SK-N-SH (cell line): ENCODE data around the gene PAX2. TPM values are rescaled to one million over a fixed set of nuclear protein-coding genes. Genes with fewer than 3 reads are reported as not detected.
A peak's percentile ranks its signal among the peaks of the same experiment; 100 is the strongest.

Experiments
- CTCF ChIA-PET: fragments of 300-600, 350-600 bp; formaldehyde crosslinking; extraction: SDS; loops from one replicate; lab custom pipeline; 2021; lab: Yijun Ruan, JAX
- POLR2A ChIA-PET: fragments of 350-600 bp; sonication (Branson Sonifier 250); formaldehyde crosslinking; extraction: SDS; loops from one replicate; lab custom pipeline; 2020; ENCODE audit warnings: antibody characterized with exemption, inconsistent platforms; lab: Yijun Ruan, JAX
- DNase-seq: peaks from one replicate; pipeline ENCODE4 v3.0.0; 2012
- H2AFZ ChIP-seq: fragments of 200-600 bp; sonication (generic); 2 replicates; pipeline ENCODE4 v1.8.1; 2016; ENCODE audit warnings: antibody characterized with exemption, mild to moderate bottlenecking, low read depth
- H3F3A ChIP-seq: fragments of 200-600 bp; sonication (generic); replicated peaks from 2 replicates; pipeline ENCODE3; 2016; ENCODE audit warnings: antibody characterized with exemption, mild to moderate bottlenecking; ENCODE audit not compliant: insufficient read depth
- H3K27ac ChIP-seq, 2 experiments: fragments of 200-500 bp in 1 of 2; fragments of 200-600 bp in 1 of 2; sonication (Bioruptor generic) in 1 of 2; sonication (generic), shearing (Covaris generic) in 1 of 2; 2 replicates each; pipeline versions ENCODE4 v1.5.1 to v1.6.1; 2014 to 2016; ENCODE audit warnings: low read depth in 2 of 2, inconsistent platforms in 1 of 2, low read length in 1 of 2, mild to moderate bottlenecking in 1 of 2, mixed read lengths in 1 of 2
- H3K27me3 ChIP-seq: fragments of 200-600 bp; sonication (generic), shearing (Covaris generic); 2 replicates; pipeline ENCODE4 v1.6.1; 2016; ENCODE audit warnings: mixed run types; ENCODE audit not compliant: insufficient read depth
- H3K36me3 ChIP-seq, 2 experiments: fragments of 200-500 bp in 1 of 2; fragments of 200-600 bp in 1 of 2; sonication (Bioruptor generic) in 1 of 2; sonication (generic) in 1 of 2; replicated peaks in 1 of 2; 2 replicates each; pipeline versions ENCODE3 to v1.5.1; 2014 to 2016; ENCODE audit warnings: low read length in 1 of 2, mild to moderate bottlenecking in 1 of 2; ENCODE audit not compliant: insufficient read depth in 2 of 2, control insufficient read depth in 1 of 2
- H3K4me1 ChIP-seq, 2 experiments: fragments of 200-500 bp in 1 of 2; fragments of 200-600 bp in 1 of 2; sonication (Bioruptor generic) in 1 of 2; sonication (generic), shearing (Covaris generic) in 1 of 2; 2 replicates each; pipeline versions ENCODE4 v1.5.1 to v1.6.1; 2014 to 2016; ENCODE audit warnings: low read depth in 1 of 2, low read length in 1 of 2, mixed run types in 1 of 2; ENCODE audit not compliant: insufficient read depth in 2 of 2, control insufficient read depth in 1 of 2
- H3K4me2 ChIP-seq: fragments of 200-600 bp; sonication (generic), shearing (Covaris generic); 2 replicates; pipeline ENCODE4 v1.6.1; 2017; ENCODE audit warnings: mixed run types
- H3K4me3 ChIP-seq, 2 experiments: fragments of 200-500 bp in 1 of 2; fragments of 200-600 bp in 1 of 2; sonication (Bioruptor generic) in 1 of 2; sonication (generic), shearing (Covaris generic) in 1 of 2; 2 replicates each; pipeline versions ENCODE4 v1.5.1 to v1.8.1; 2014 to 2016; ENCODE audit warnings: low read depth in 2 of 2, inconsistent platforms in 1 of 2, low read length in 1 of 2, mild to moderate bottlenecking in 1 of 2, mixed read lengths in 1 of 2, moderate library complexity in 1 of 2
- H3K79me2 ChIP-seq: fragments of 200-600 bp; sonication (generic); 2 replicates; pipeline ENCODE4 v1.8.1; 2017; ENCODE audit warnings: mild to moderate bottlenecking; ENCODE audit not compliant: insufficient read depth
- H3K9ac ChIP-seq: fragments of 200-600 bp; sonication (generic); 2 replicates; pipeline ENCODE4 v1.6.1; 2017; ENCODE audit warnings: mixed run types
- H3K9me2 ChIP-seq: fragments of 200-600 bp; sonication (generic); 2 replicates; pipeline ENCODE4 v1.6.1; 2017; ENCODE audit warnings: mixed run types
- H3K9me3 ChIP-seq: fragments of 200-600 bp; sonication (generic); 2 replicates; pipeline ENCODE4 v1.6.1; 2017; ENCODE audit warnings: mixed run types, mild to moderate bottlenecking, moderate library complexity
- H4K20me1 ChIP-seq: fragments of 200-600 bp; sonication (generic); 2 replicates; pipeline ENCODE4 v1.6.1; 2017; ENCODE audit warnings: mild to moderate bottlenecking, mixed run types; ENCODE audit not compliant: insufficient read depth
- FOSL2 ChIP-seq: IDR thresholded peaks from 2 replicates; pipeline ENCODE4 v1.4.0; 2012; ENCODE audit warnings: low read depth, mild to moderate bottlenecking, moderate library complexity, borderline replicate concordance
- FOXJ3 ChIP-seq: sonication (generic); formaldehyde crosslinking; IDR thresholded peaks from 2 replicates; pipeline ENCODE4 v1.5.1; 2020; ENCODE audit warnings: mild to moderate bottlenecking, missing genetic modification reagents
- FOXM1 ChIP-seq: IDR thresholded peaks from 2 replicates; pipeline ENCODE4 v1.4.0; 2012; ENCODE audit warnings: low read depth, mild to moderate bottlenecking
- GATA2 ChIP-seq: sonication (generic); formaldehyde crosslinking; IDR thresholded peaks from 2 replicates; pipeline ENCODE4 v1.5.0; 2020; ENCODE audit warnings: mild to moderate bottlenecking, missing genetic modification reagents
- IRF3 ChIP-seq: fragments of 150-350 bp; IDR thresholded peaks from 2 replicates; pipeline ENCODE4 v1.6.1; 2016; ENCODE audit warnings: mild to moderate bottlenecking, low read depth, low read length
- JUND ChIP-seq: IDR thresholded peaks from 2 replicates; pipeline ENCODE4 v1.4.0; 2012
- NRF1 ChIP-seq: IDR thresholded peaks from 2 replicates; pipeline ENCODE4 v1.6.1; 2012; ENCODE audit warnings: low read depth, mild to moderate bottlenecking, low read length
- POLR2AphosphoS5 ChIP-seq: IDR thresholded peaks from 2 replicates; pipeline ENCODE4 v1.6.1; 2012; ENCODE audit warnings: low read depth, low read length
- RCOR1 ChIP-seq: fragments of 150-350 bp; IDR thresholded peaks from 2 replicates; pipeline ENCODE4 v1.6.1; 2017; ENCODE audit warnings: antibody characterized with exemption, low read length
- REST ChIP-seq: IDR thresholded peaks from 2 replicates; pipeline ENCODE4 v1.6.1; 2012; ENCODE audit warnings: mild to moderate bottlenecking, low read depth, low read length, moderate library complexity
- RFX5 ChIP-seq: IDR thresholded peaks from 2 replicates; pipeline ENCODE4 v1.6.1; 2012; ENCODE audit warnings: mild to moderate bottlenecking, improper control_type of control experiment, low read length
- RXRA ChIP-seq: IDR thresholded peaks from 2 replicates; pipeline ENCODE4 v1.4.0; 2012; ENCODE audit warnings: low read depth, mild to moderate bottlenecking, borderline replicate concordance
- TCF12 ChIP-seq: IDR thresholded peaks from 2 replicates; pipeline ENCODE4 v1.4.0; 2012
- YY1 ChIP-seq: IDR thresholded peaks from 2 replicates; pipeline ENCODE4 v1.4.0; 2012; ENCODE audit warnings: low read depth, mild to moderate bottlenecking
- ZBTB33 ChIP-seq: IDR thresholded peaks from 2 replicates; pipeline ENCODE4 v1.4.0; 2012; ENCODE audit warnings: low read depth, borderline replicate concordance
- WGBS: methylation state at CpG from one replicate; pipeline ENCODE4 v1.1.6; 2017; ENCODE audit warnings: low lambda C conversion rate; 5-methylcytosine and 5-hydroxymethylcytosine counted together
- polyA plus RNA-seq, 3 experiments: library from polyadenylated mRNA; depleted of rRNA; stranded (reverse); fragments of >200 nt; gene quantifications; 2 replicates each; pipeline ENCODE4 v1.2.3, GENCODE V29; 2012

The PAX2 gene
- polyA plus RNA-seq, 1 of the 3 experiments (the other 2 are of a cell fraction), result not detected

GRCh38 chr10:100750291-100751210 lies 5.2 kb downstream of the PAX2 start:
- Histone ChIP-seq H3K4me2 (no peak overlapping the region), H3K9me3 (no peaks in the 10 kb centered on the region), H3K9ac (no peak overlapping the region), H3K27ac (no peak overlapping the region), H3K4me3 (no peak overlapping the region), H4K20me1 (0 out of 2 replicates have a peak, but pooled peaks cover 6% of the 10 kb centered on the region), H3K36me3 (no peaks in the 10 kb centered on the region), H3K79me2 (no peaks in the 10 kb centered on the region), H3K27me3 (peaks cover 96% of the 10 kb centered on the region), H3K9me2 (no peaks in the 10 kb centered on the region), H3F3A (no peaks in the 10 kb centered on the region), H2AFZ (no peak overlapping the region), H3K4me1 (peaks cover 0 to 4% of the 10 kb centered on the region in 2 experiments; a peak in 1 of 4 replicates)
- ChIA-PET CTCF (interaction anchor here (1.0 to 7.6 kb wide), 9 partner anchors 8 to 188 kb away, joined by 3 to 63 read pairs (median 5); no protein-coding TSS in a partner anchor), POLR2A (no interaction called here)
- TF ChIP-seq RFX5 (no peak), RXRA (no peak), YY1 (no peak), JUND (no peak), ZBTB33 (no peak), FOXM1 (no peak), FOSL2 (no peak), TCF12 (no peak), GATA2 (CRISPR knock-in tag) (no peak), IRF3 (no peak), REST (no peak), POLR2AphosphoS5 (no peak), NRF1 (no peak), RCOR1 (no peak), FOXJ3 (CRISPR knock-in tag) (no peak)
- peak; percentile 30 for DNase-seq
- 65% methylated on average over 34 of the region's 37 CpGs for WGBS
